Natural killer cell (primary cell): ENCODE results near the gene MTRFR. TPM values are rescaled to one million over a fixed set of nuclear protein-coding genes. Genes with fewer than 3 reads are reported as not detected.

Experiments used
- ATAC-seq, 3 donors: fragments of 150-1000 bp in 2 of 3; fragments of 200-7000 bp in 1 of 3; cut with Tn5 transposase; 1 replicate in 1 of 3; 2 replicates in 2 of 3; pipeline ENCODE4 v1.10.0; 2021; ENCODE audit warnings: mild to moderate bottlenecking in 2 of 3, moderate library complexity in 2 of 3
- DNase-seq, 2 donors: peaks; one replicate each; pipeline versions ENCODE4 v3.0.0 to v3.0.0-alpha.2; 2013 to 2021; ENCODE audit warnings: mixed read lengths in 1 of 2
- H3K27ac ChIP-seq: one replicate; pipeline ENCODE4 v1.5.1; 2013; ENCODE audit warnings: mild to moderate bottlenecking, low read length
- H3K27me3 ChIP-seq: one replicate; pipeline ENCODE4 v1.6.1; 2013; ENCODE audit warnings: low read length; ENCODE audit not compliant: control insufficient read depth, insufficient read depth
- H3K36me3 ChIP-seq: one replicate; pipeline ENCODE4 v1.6.1; 2013; ENCODE audit warnings: low read length; ENCODE audit not compliant: control insufficient read depth, insufficient read depth
- H3K4me1 ChIP-seq: one replicate; pipeline ENCODE4 v1.6.1; 2013; ENCODE audit warnings: low read length; ENCODE audit not compliant: control insufficient read depth, insufficient read depth
- H3K4me3 ChIP-seq: one replicate; pipeline ENCODE4 v1.5.1; 2013; ENCODE audit warnings: low read length
- H3K9me3 ChIP-seq: one replicate; pipeline ENCODE4 v1.6.1; 2013; ENCODE audit warnings: low read length; ENCODE audit not compliant: control insufficient read depth, insufficient read depth
- H3K27ac Mint-ChIP-seq, 2 donors: one replicate each; pipeline ENCODE4 v1.8.0; 2022; ENCODE audit warnings: mild to moderate bottlenecking in 2 of 2, mixed read lengths in 2 of 2, moderate library complexity in 1 of 2
- H3K27me3 Mint-ChIP-seq, 2 donors: one replicate each; pipeline ENCODE4 v1.8.0; 2022; ENCODE audit warnings: low read depth in 2 of 2, mixed read lengths in 2 of 2
- H3K36me3 Mint-ChIP-seq: one replicate; pipeline ENCODE4 v1.8.0; 2022; ENCODE audit warnings: mixed read lengths
- H3K4me1 Mint-ChIP-seq, 2 donors: one replicate each; pipeline ENCODE4 v1.8.0; 2022; ENCODE audit warnings: mixed read lengths in 2 of 2
- H3K4me3 Mint-ChIP-seq: one replicate; pipeline ENCODE4 v1.8.0; 2022; ENCODE audit warnings: mild to moderate bottlenecking, moderate library complexity, mixed read lengths
- H3K9me3 Mint-ChIP-seq, 2 donors: one replicate each; pipeline ENCODE4 v1.8.0; 2022; ENCODE audit warnings: mixed read lengths in 2 of 2
- WGBS: methylation state at CpG from one replicate; pipeline ENCODE4 v1.1.7; 2013; ENCODE audit warnings: missing lambda C conversion rate; ENCODE audit not compliant: insufficient coverage; 5-methylcytosine and 5-hydroxymethylcytosine counted together
- intact Hi-C: fragments of 100-400 bp; cut with micrococcal nuclease; formaldehyde crosslinking; loops from one replicate; pipeline ENCODE4 v1.14.2; 2022
- total RNA-seq, 4 donors: library from RNA; stranded (reverse); fragments of 120-200 nt in 1 of 4; gene quantifications; one replicate each; pipeline versions ENCODE4 v1.2.3 to v1.2.4, GENCODE V29; 2013 to 2022
- TF ChIP-seq, protein P1 (sequence below): fragments of 200-600 bp; IDR thresholded peaks from one replicate; pipeline ENCODE4 v1.8.0; 2022; ENCODE audit warnings: antibody characterized with exemption

Gene MTRFR
- total RNA-seq, 3 donors from 2014 or later (not counting 1 experiment from before 2014, with no cell fraction given), result 16.2 to 18.5 (median 17.0) TPM

DNA sequence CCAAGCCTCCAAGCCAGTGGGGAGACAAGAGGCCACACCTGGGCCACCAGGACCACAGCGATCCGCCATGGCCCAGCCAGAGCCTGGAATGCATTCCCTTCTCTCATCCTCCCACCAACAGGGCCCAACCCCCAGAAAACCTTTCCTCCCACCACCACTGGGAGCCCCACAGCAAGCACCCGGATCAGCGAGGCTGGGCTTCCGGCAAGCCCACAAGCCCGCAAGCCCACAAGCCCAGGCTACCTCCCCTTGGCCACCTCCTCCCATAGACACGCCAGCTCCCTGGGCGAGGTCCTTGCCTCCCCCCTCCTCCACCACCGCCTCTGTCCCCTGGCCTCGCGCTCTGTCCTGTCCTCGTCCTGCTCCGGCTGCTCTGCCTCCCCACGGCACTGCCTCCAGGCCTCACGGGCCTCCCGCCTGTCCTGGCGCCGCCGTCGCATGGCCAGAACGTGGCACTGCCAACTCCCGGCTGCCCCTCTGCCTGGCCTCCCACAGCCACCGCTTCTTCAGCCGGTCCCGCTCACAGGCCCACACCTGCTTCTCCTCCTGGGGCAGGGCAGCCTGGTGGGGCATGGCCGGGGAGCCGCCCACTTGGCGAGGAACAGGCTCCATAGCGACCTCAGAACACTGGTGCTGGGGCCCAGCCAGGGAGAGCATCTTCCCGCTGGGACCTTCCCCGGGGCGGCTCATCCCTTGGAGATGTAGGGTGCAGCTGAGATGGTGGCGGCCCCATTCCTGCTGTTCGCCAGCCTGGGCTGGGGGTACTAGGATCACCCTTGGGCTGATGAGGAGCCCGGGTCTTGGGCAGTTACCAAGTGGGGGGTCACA lies 32.8 kb downstream of the MTRFR start:
- 96% methylated on average over 35 of the region's 35 CpGs for WGBS
- intact Hi-C loops, result loop anchor here (5.0 kb wide), 1 partner anchor 316 kb away; the partner anchor contains the start of gene TMED2

DNA sequence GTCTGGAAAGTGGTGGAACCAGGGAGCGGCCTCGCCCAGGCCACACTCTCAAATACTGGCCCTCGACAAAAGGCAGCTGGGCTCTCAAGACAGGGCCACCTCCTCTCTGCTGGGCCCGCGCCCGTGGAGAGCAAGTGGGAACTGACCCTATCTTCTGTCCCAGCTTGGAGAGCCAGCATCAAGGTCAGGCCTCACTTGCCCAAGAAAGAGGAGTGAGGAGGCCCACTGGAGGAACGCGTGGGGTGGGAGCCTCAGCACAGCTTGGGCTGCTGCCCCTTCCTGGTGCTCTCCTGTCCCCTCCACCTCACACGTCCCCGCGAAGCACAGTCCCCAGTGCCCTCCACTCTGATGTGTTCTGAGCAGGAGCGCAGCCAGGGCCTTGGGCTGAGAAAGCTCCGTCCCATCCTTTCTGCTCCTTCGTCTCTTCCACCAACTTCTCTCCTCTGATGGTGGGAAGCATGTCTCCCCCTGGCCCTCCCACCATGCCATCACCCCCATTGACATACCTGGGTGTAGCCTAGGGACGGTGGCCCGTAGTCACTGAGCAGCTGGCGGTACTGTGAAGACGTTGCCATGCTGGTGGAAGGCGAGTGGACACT lies 33.5 kb downstream of the MTRFR start:
- Histone ChIP-seq H3K36me3 (no peaks in the 10 kb centered on the region), H3K4me1 (peaks cover 28% of the 10 kb centered on the region), H3K4me3 (no peak overlapping the region), H3K27ac (no peak overlapping the region), H3K27me3 (no peaks in the 10 kb centered on the region), H3K9me3 (no peaks in the 10 kb centered on the region)
- 95% methylated on average over 19 of the region's 19 CpGs for WGBS
- no peak for ATAC-seq
- Mint-ChIP-seq H3K9me3 (no peaks in the 10 kb centered on the region), H3K36me3 (no peaks in the 10 kb centered on the region), H3K4me3 (no peak overlapping the region), H3K4me1 (peaks cover 5 to 36% of the 10 kb centered on the region in 2 donors), H3K27ac (peak overlapping the region in 1 of 2 donors; percentile 59), H3K27me3 (no peaks in the 10 kb centered on the region)
- TF ChIP-seq, protein P1, sequence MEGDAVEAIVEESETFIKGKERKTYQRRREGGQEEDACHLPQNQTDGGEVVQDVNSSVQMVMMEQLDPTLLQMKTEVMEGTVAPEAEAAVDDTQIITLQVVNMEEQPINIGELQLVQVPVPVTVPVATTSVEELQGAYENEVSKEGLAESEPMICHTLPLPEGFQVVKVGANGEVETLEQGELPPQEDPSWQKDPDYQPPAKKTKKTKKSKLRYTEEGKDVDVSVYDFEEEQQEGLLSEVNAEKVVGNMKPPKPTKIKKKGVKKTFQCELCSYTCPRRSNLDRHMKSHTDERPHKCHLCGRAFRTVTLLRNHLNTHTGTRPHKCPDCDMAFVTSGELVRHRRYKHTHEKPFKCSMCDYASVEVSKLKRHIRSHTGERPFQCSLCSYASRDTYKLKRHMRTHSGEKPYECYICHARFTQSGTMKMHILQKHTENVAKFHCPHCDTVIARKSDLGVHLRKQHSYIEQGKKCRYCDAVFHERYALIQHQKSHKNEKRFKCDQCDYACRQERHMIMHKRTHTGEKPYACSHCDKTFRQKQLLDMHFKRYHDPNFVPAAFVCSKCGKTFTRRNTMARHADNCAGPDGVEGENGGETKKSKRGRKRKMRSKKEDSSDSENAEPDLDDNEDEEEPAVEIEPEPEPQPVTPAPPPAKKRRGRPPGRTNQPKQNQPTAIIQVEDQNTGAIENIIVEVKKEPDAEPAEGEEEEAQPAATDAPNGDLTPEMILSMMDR, result no peak
- DNase-seq, result no peak
- intact Hi-C loops, result loop anchor here (5.0 kb wide), 1 partner anchor 316 kb away; the partner anchor contains the start of gene TMED2

More for the DNA sequence above, 32.8 kb downstream of the MTRFR start:
- Mint-ChIP-seq H3K36me3 (no peaks in the 10 kb centered on the region), H3K9me3 (no peaks in the 10 kb centered on the region), H3K27ac (no peak overlapping the region), H3K4me1 (peaks cover 5 to 36% of the 10 kb centered on the region in 2 donors), H3K4me3 (no peak overlapping the region), H3K27me3 (no peaks in the 10 kb centered on the region)
- no peak for ATAC-seq
- Histone ChIP-seq H3K4me3 (no peak overlapping the region), H3K4me1 (peaks cover 28% of the 10 kb centered on the region), H3K27ac (no peak overlapping the region), H3K27me3 (no peaks in the 10 kb centered on the region), H3K36me3 (no peaks in the 10 kb centered on the region), H3K9me3 (no peaks in the 10 kb centered on the region)
- TF ChIP-seq, protein P1, result no peak
- no peak for DNase-seq

DNA sequence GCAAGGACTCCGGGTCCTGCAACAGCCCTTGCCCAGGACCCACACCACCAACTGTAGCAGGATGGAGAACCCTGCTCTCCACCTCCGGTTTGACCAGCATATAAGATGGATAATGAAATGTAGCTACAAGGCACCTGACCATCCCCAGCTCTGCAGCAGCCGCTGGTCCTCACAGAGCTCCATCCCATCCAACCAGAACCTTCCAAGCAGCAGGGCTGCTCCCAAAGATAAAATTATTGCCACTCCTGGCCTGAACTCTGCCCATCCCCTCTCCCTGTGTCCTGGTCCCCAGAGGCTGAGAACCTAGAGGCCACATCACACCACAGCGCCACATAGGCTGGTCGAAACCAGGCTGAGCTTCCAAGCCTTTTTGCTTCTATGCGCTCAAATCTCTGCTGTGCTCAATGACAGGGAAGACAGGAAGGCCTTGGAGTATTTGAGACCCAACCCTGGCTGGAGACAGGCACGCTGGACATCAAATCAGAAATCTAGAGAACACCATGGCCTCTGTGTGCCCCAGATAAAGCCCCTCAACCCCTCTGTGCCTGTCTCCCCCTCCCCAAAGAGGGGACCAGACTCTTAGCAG lies 34.2 kb downstream of the MTRFR start:
- ATAC-seq (no peak), DNase-seq (no peak)
- Histone ChIP-seq H3K27me3 (no peaks in the 10 kb centered on the region), H3K9me3 (no peaks in the 10 kb centered on the region), H3K4me1 (peaks cover 34% of the 10 kb centered on the region), H3K36me3 (no peaks in the 10 kb centered on the region), H3K4me3 (no peak overlapping the region), H3K27ac (no peak overlapping the region)
- Mint-ChIP-seq H3K36me3 (no peaks in the 10 kb centered on the region), H3K4me1 (peaks cover 5 to 36% of the 10 kb centered on the region in 2 donors), H3K9me3 (no peaks in the 10 kb centered on the region), H3K27ac (peak overlapping the region in 1 of 2 donors; percentile 59), H3K27me3 (no peaks in the 10 kb centered on the region), H3K4me3 (no peak overlapping the region)
- 92% methylated on average over 5 of the region's 7 CpGs for WGBS
- intact Hi-C loops, result loop anchor here (5.0 kb wide), 1 partner anchor 315 kb away; the partner anchor contains the start of gene TMED2
- TF ChIP-seq, protein P1, result no peak
